Mucosa of descending colon (tissue), 3 donors: Measurements from ENCODE around the gene MT1B. TPM values are rescaled to one million over a fixed set of nuclear protein-coding genes. Genes with fewer than 3 reads are reported as not detected.

Experiments
- ATAC-seq: fragments of 200-7000 bp; cut with Tn5 transposase; one replicate; pipeline ENCODE4 v1.9.1; 2020; ENCODE audit warnings: mild to moderate bottlenecking, moderate library complexity
- DNase-seq, 3 donors: peaks; one replicate each; pipeline ENCODE4 v3.0.0-alpha.2; 2020
- H3K36me3 ChIP-seq: fragments of 200-600 bp; one replicate; pipeline ENCODE4 v1.8.0; 2021; ENCODE audit warnings: low read depth, mild to moderate bottlenecking
- H3K4me1 ChIP-seq: fragments of 200-600 bp; one replicate; pipeline ENCODE4 v1.8.0; 2021; ENCODE audit warnings: low read depth, mild to moderate bottlenecking
- H3K4me3 ChIP-seq: fragments of 200-600 bp; one replicate; pipeline ENCODE4 v1.8.0; 2021; ENCODE audit warnings: mild to moderate bottlenecking
- H3K9me3 ChIP-seq: fragments of 200-600 bp; one replicate; pipeline ENCODE4 v1.8.0; 2021; ENCODE audit warnings: mild to moderate bottlenecking
- intact Hi-C, 2 donors: fragments of 100-400 bp; cut with DNase I in 1 of 2; cut with micrococcal nuclease in 1 of 2; formaldehyde crosslinking; loops; one replicate each; pipeline versions ENCODE4 v1.11.0 to v1.11.1; 2022; cut with DNase I, micrococcal nuclease
- total RNA-seq, 3 donors: library from RNA; stranded (reverse); fragmentation: NEBNext Ultra II Directional in 2 of 3; extraction: Animal tissue kit (Norgen Biotek cat#: 25700) in 2 of 3; gene quantifications; one replicate each; pipeline versions ENCODE4 v1.2.1 to v1.2.4, GENCODE V29; 2021 to 2023
- TF ChIP-seq, protein P1 (sequence below): fragments of 200-600 bp; IDR thresholded peaks from one replicate; pipeline ENCODE4 v1.8.0; 2022; ENCODE audit warnings: antibody characterized with exemption, mild to moderate bottlenecking
- donor health status: DM: no; HTN: no; CAD: no; lungs with moderate emphysema.
- donor health status: DM: no; HTN: no; CAD: no.
- donor health status: DM: no; HTN: yes; CAD: no.

The MT1B gene
- total RNA-seq, 3 donors from 2014 or later: not detected

DNA sequence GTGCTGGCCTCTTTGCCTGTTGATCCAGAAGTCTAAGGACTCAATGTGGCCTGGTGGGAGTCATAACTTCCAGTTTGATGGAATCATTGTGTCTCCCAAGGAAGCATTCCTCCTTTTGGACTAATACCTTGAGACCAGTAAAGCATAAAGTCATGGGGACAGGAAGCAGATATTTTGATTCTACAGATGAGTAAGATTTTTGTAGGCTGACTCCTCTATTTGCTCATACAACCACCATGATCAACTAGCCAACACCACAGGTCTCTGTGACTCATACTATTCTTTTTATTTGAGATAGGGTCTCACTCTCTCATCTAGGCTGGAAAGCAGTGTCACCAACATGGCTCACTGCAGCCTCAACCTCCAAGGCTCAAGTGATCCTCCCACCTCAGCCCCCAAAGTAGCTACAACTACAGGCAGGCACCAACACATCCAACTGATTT is 37.1 kb upstream of the MT1B start:
- ATAC-seq: no peak
- intact Hi-C loops: no loop called here
- H3K9me3 ChIP-seq: no peaks in the 10 kb centered on the region
- H3K4me3 ChIP-seq: no peak overlapping the region
- TF ChIP-seq, protein P1, sequence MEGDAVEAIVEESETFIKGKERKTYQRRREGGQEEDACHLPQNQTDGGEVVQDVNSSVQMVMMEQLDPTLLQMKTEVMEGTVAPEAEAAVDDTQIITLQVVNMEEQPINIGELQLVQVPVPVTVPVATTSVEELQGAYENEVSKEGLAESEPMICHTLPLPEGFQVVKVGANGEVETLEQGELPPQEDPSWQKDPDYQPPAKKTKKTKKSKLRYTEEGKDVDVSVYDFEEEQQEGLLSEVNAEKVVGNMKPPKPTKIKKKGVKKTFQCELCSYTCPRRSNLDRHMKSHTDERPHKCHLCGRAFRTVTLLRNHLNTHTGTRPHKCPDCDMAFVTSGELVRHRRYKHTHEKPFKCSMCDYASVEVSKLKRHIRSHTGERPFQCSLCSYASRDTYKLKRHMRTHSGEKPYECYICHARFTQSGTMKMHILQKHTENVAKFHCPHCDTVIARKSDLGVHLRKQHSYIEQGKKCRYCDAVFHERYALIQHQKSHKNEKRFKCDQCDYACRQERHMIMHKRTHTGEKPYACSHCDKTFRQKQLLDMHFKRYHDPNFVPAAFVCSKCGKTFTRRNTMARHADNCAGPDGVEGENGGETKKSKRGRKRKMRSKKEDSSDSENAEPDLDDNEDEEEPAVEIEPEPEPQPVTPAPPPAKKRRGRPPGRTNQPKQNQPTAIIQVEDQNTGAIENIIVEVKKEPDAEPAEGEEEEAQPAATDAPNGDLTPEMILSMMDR: no peak
- no peaks in the 10 kb centered on the region for H3K36me3 ChIP-seq
- no peak for DNase-seq
- peaks cover 18% of the 10 kb centered on the region for H3K4me1 ChIP-seq

DNA sequence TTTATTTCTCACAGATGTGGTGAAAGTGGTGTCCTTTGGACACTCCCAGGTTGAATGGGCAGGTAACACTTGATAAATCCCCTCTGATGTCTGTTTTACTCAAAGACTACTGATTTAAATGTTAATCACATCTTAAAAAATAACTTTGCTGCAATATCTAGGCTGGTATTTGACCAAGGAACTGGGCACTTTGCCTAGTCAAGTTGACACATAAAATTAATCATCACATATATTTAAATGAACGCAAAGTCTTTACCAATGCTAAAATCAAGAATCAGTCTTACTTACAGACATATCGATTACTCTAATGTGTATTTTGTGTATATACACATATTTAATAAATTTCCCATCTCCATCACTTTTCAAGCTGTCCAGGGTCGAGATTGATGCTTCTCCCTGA is 36.3 kb upstream of the MT1B start:
- TF ChIP-seq, protein P1: no peak
- no peak for ATAC-seq
- intact Hi-C loops: no loop called here

DNA sequence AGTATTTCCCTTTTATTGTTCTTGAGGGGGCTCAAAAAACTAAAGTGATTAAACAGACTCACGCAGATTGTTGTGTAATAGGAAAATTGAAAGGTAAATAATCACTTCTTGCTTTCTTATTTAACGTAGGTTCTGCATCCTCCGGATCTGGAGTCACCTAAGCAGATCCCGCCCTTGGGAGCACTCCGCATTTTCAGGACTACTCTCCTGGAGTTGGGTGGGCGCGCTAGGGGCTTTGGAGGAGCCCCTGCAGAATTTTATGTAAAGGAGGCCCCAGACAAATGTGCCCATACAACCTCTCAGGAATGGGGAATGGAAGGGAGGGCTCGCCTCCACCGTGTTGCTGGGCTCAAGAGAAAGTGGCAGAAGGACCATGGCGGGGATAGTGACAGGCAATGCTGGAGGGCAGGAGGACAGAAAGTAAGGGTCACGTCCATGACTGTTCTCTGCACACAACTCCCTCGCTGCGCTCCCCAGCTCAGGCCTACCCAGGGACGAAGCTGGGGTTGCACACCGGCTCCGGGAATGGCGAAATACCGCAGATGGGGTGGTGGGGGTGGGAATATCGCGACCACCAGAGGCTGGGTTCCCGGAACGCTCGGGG is 35.0 kb upstream of the MT1B start:
- TF ChIP-seq, protein P1: no peak
- no peak for DNase-seq
- H3K9me3 ChIP-seq: no peaks in the 10 kb centered on the region
- peak; percentile 14 for ATAC-seq
- H3K4me1 ChIP-seq: peaks cover 7% of the 10 kb centered on the region
- intact Hi-C loops: no loop called here
- H3K36me3 ChIP-seq: no peaks in the 10 kb centered on the region
- H3K4me3 ChIP-seq: no peak overlapping the region

More for the DNA sequence above, 36.3 kb upstream of the MT1B start:
- Histone ChIP-seq H3K4me3 (no peak overlapping the region), H3K36me3 (no peaks in the 10 kb centered on the region), H3K9me3 (no peaks in the 10 kb centered on the region), H3K4me1 (peaks cover 12% of the 10 kb centered on the region)
- no peak for DNase-seq

DNA sequence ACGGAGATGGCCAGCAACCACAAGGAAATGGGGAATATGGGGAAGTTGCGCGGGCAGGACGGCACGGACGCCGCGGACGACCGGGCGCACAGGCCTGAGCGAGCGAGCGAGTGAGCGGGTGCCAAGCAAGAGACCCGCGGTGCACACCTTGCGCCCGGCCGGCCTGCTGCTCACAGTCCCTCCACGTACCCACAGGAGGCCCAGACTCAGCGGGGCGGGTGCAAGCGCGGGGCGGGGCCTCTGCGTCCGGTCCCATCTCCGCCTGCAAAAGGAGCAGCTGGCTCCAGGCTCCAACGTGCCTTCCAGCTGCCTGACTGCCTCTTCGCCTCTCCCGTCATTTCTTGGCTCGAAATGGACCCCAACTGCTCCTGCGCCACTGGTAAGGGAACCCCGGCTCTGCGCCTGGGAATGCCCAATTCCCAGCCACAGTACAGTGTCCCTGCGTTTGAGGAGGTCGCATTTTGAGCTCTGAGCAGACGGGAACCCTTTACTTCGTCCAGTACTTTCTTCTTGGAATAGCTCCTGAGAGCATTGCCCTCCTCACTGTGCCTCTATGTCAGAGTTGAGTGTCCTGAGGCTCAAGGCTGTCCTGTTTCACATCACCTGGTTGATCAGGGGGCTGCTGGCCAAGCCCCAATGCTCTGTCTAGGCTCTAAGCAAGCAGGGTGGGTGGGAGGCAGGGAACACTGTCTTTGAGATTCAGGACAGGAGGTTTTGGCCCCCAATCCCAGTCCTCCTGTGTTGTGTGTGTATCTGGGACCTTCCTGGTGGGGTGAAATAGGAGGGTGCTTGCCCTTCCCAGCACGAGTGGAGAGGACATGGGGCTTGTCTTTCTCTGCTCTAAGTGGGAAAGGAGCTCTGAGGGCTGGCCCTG is 34.2 kb upstream of the MT1B start:
- no peak overlapping the region for H3K4me3 ChIP-seq
- DNase-seq: peak; percentile 83 to 87 (median 83)
- intact Hi-C loops: no loop called here
- ATAC-seq: peak; percentile 98
- peaks cover 7% of the 10 kb centered on the region for H3K4me1 ChIP-seq
- no peaks in the 10 kb centered on the region for H3K9me3 ChIP-seq
- TF ChIP-seq, protein P1: no peak
- no peaks in the 10 kb centered on the region for H3K36me3 ChIP-seq

DNA sequence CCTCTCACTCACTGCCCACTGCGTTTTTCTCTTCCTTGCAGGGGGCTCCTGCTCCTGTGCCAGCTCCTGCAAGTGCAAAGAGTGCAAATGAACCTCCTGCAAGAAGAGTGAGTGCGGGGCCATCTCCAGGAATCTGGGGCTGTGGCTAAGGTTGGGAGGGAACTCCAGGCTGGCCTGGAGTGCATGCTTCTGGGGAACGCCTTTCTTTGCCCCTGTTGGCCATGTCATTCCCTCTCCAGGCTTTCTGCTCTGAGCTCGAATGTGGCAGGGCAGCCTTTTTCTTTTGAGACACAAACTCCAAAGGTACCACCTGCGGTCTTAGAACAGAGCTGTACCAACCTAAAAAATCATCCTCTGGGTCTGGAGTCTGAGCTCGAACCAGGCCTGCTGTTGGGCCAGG is 33.5 kb upstream of the MT1B start:
- TF ChIP-seq, protein P1: no peak
- intact Hi-C loops: no loop called here
- no peaks in the 10 kb centered on the region for H3K36me3 ChIP-seq
- no peak overlapping the region for H3K4me3 ChIP-seq
- no peak for DNase-seq
- no peak for ATAC-seq
- peaks cover 7% of the 10 kb centered on the region for H3K4me1 ChIP-seq
- H3K9me3 ChIP-seq: no peaks in the 10 kb centered on the region
